NCI-H1436 (cell line): Measurements from ENCODE around the gene NCKAP5.

Experiments used
- DNase-seq: peaks from one replicate; lab custom pipeline; 2025; lab: John Stamatoyannopoulos, UW

Gene NCKAP5

DNA sequence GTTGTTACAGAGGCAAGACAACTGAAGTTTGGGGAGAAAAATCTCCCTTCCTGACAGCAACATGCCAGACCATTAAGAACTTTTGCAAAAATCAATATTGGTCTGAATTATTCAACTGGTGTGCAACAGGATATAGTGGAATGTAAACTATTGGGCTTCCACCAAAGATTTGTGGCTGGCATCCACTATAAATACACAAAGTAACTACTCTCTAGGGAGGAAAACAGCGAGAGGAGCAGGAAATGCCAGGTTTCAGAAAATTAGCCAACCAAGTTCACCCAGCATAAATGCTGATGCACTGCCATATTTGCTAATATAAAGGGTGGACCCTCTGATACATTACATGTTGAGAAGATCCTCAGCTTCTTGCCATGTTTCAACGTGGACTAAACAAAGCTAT, 630.6 kb downstream of the NCKAP5 start:
- no peak for DNase-seq

- no peak for DNase-seq
These were observed 631.5 kb downstream of the NCKAP5 start for GRCh38 chr2:132936791-132937190.

DNA sequence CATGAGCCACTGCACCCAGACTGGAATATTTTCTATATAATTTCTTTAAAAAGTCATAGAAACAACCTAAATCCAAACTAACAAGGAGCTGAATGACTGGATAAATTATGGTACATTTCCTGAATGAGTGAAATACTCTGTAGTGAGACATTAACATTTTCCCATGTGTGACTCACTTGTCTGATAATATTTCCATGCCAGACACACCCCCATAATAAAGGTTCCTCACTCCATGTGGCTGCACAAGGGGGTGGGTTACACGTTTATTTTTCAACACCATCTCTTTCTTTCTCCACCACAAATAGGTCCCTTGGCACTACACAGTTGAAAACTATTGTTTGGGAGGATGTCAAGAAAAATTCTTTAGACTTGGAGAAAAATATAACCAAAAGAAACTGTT, 632.0 kb downstream of the NCKAP5 start:
- DNase-seq: no peak

DNA sequence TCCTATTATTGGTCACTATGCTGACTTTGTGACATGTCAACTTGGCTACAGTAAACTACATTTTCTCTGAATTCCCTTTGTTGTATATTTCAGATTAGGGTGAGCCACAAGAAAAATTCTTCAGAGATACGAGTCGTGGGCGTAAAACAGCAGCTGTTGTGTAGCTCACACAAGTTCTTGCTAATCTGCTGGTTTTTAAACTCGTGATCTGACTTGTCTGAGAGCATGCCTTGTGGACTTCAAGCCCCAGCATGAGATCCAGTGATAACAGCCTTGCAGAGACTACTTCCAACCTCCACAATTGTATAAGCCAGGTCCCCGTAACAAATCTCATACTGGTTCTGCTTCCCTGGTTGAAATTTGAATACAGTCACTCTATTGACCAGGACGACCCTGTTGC, 638.5 kb downstream of the NCKAP5 start:
- no peak for DNase-seq

GRCh38 chr2:132923787-132924186, 644.5 kb downstream of the NCKAP5 start:
- DNase-seq: no peak

DNA sequence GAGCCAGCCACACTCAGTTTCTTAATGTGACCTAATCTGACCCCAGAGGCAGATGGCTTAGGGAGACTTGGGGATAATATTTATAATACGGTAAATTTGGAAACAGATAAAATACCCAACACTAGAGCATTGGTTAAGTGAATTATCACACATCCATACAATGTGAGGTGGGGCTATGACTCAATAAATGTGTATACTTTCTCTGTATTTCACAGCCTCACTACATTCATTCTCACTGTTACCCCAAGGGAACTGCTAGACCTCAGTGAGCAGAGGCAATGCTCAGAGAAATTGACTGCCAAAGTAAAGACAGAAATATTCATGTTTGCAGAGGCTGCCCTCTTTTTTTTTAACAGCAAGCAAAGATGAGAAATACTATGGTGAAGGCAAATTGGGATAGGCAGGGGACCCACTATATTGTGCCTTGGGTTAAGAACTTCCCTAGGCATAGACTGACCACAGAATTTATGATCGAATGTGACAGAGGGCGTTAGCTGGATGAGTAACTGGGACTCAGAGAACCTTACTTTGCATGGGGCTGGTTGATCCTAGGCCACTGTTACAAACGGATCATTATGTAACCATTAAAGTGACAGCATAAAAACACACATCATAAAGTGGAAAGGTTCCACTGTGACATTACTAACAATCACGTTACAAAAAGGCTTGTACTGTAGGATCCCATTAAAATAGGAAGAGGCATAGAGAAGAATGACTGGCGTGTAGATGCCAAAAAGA, 652.3 kb downstream of the NCKAP5 start:
- DNase-seq: no peak

- no peak for DNase-seq
These were observed 656.2 kb downstream of the NCKAP5 start for GRCh38 chr2:132911726-132912724.

DNA sequence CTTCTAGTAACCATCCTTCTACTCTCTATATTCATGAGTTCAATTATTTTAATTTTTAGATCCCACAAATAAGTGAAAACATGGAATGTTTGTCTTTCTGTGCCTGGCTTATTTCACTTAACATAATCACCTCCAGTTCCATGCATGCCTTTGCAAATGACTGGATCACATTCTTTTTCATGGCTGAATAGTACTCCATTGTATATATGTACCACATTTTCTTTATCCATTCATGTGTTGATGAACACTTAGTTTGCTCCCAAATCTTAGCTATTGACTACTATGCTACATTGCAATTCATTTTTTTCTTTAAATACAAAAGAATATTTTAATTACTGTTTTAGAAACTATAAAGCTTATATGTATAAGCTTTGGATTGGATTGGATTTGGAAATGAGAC, 657.8 kb downstream of the NCKAP5 start:
- DNase-seq: no peak

DNA sequence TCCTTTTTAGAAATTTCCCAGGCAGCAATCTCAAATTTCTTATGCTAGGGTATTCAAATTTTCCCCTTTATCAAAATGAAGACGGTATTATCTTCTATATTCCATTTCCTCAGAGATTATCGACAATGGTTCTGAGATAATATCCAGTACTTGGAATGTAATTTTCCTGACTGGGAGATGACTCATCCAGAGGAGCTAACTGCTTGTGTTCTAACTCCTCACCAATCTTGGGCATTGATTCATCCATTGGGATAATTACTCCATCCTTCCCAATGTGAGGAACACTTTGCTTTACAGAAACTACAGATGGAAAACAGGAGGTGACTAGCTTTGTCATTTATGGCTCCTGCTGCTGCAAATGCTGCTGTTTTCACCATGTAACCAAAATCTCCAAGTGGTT, 658.8 kb downstream of the NCKAP5 start:
- DNase-seq: no peak

DNA sequence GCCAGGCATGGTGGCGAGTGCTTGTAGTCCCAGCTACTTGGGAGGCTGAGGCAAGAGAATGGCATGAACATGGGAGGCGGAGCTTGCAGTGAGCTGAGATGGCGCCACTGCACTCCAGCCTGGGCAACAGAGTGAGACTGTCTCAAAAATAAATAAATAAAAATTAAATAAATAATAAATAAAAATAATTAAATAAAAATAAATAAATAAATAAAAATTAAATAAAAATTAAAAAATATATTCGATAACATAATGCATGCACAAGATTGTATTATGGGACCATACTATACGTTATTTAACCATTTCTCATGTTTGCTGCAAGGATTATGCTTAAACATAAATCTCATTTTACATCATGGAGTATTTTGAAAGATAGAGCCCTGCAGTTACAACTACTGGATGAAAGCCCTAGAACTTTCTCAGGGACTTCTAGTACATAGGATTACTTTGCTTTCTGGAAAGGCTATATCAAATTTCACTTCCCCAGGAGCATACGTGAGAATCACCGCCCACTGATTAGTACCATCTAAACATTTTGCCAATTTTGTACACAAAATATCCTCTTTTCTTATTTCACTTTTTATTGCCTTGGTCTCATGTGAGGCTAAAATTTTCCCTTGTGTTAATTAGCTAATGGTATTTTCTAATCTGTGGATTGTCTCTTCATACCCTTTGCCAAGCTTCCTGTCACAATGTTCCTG, 664.0 kb downstream of the NCKAP5 start:
- no peak for DNase-seq

DNA sequence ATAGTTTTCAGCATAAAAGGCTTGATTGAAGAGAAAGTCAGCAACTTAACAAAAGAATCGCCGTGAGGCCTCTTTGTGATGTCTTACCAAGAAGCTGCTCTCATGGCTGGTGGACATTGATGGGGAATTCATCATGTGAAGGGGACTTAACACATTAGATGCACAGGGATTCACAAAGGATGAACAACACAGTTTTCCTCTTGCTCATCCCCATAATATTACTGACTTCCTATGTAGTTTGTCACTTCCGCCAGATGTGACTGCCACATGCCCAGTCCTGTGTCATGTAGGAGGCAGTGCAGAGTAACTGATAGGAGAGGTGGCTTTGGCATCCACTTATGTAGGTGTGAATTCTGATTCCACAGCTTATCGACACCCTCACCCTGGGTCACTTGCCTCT, 665.6 kb downstream of the NCKAP5 start:
- no peak for DNase-seq

GRCh38 chr2:132901661-132902060, 666.6 kb downstream of the NCKAP5 start:
- no peak for DNase-seq

DNA sequence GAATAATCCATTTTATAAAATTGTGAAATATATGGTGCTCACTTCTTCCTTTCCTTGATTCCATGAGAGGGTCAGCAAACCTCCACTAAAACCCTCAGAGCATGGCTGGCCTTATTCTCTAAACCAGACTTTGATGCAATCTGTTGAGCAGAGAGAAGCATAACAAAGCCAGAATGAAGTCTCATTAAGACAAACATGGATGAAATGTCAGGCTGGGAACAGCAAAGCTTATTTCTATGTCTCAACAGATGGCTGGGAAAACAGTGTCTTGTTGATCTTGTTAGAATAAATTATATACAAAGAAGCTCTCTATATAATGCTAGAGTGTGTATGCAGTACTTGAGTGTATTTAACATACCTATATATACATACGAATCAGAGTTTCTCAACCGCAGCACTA, 671.2 kb downstream of the NCKAP5 start:
- no peak for DNase-seq

GRCh38 chr2:132896073-132896472, 672.2 kb downstream of the NCKAP5 start:
- no peak for DNase-seq

DNA sequence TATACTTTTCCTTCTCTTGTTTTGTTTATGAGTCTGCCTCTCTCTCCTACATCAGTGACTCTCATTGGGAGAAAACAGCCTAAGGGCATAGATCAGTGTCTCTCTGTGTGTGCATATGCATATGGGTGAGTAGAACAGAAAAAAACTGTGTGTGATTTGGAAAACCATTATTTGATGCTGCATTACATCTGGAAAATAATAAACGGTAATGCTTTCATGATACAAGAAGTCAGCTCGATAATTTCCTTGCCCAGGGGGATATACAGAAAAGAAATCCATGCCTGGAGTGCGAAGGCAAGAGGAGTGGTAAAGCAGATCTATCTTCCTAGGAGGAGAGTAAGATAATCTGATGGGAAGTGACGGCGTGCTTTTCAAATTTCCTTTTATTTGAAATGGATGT, 676.8 kb downstream of the NCKAP5 start:
- DNase-seq: no peak

GRCh38 chr2:132886574-132886973, 681.7 kb downstream of the NCKAP5 start:
- no peak for DNase-seq

DNA sequence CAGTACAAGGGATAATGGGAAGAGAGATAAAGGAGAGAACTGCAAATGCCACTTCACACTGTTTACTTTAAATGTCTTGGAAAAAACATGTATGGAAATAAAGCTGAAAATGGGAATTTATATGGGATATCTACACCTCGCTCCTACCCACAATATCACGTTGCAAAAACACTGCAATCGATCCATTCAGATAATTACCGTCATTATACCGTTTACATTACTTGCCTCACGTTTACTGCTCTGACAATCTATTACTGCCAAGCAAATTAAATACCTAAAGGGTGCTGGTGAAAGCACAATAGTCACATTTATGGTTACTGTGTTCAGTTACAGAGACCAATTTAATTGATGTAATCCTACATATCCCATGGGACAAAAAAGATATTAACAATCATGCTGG, 683.6 kb downstream of the NCKAP5 start:
- peak; percentile 82 for DNase-seq

- no peak for DNase-seq
These were observed 684.0 kb downstream of the NCKAP5 start for GRCh38 chr2:132884292-132884691.

DNA sequence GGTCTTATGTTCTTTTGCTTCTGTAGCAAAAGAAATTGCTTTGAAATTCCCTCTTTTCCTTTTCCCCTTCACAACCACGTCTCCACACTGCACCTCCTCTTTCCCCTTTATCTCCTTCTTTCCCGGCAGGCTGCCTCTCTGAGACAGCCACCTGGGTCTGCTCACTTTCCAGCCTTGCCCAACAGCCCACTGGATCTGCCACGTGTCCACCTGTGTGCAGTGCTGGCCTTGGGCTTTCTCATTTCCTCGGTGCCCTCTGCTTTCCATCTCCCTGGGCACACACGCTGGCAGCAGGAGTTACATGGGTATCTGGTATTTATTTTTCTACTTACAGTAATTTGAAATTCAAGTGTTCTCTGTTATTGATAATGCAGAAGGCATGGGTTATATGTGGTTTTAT, 684.8 kb downstream of the NCKAP5 start:
- no peak for DNase-seq

DNA sequence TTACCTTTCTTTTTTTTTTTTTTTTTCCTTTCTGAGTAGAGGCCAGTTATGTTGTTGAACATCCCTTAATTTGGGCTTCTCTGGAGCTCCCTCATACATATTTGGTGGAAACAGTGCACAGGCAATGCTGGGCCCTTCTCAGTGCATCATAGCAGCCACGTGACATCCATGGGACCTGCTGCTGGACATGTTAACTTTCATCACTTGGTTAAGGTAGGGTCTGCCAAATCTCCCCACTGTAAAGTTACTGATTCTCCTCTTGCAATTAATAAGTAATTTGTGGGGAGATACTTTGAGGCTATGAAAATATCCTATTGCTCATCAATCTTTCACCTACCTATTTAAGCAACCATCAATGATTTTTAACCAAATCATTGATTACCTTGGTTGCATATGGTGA, 686.7 kb downstream of the NCKAP5 start:
- no peak for DNase-seq

GRCh38 chr2:132877923-132878322, 690.3 kb downstream of the NCKAP5 start:
- no peak for DNase-seq

GRCh38 chr2:132876745-132877391, 691.4 kb downstream of the NCKAP5 start:
- no peak for DNase-seq
